GM12891 (cell line): Measurements from ENCODE around the gene SLC9B1.

Experiments
- PAX5 ChIP-seq: IDR thresholded peaks from 2 replicates; pipeline ENCODE4 v1.6.1; 2011; ENCODE audit warnings: low read length, moderate library complexity, mild to moderate bottlenecking; ENCODE audit not compliant: insufficient read depth, severe bottlenecking
- POLR2A ChIP-seq: IDR thresholded peaks from 2 replicates; pipeline ENCODE4 v1.6.1; 2011; ENCODE audit warnings: low read depth, low read length, control low read depth
- POLR2AphosphoS5 ChIP-seq: IDR thresholded peaks from 2 replicates; pipeline ENCODE4 v1.6.1; 2011; ENCODE audit warnings: low read depth, low read length, control low read depth
- POU2F2 ChIP-seq: IDR thresholded peaks from 2 replicates; pipeline ENCODE4 v1.6.1; 2011; ENCODE audit warnings: low read depth, mild to moderate bottlenecking, control low read depth, low read length, moderate library complexity
- SPI1 ChIP-seq: IDR thresholded peaks from 2 replicates; pipeline ENCODE4 v1.6.1; 2011; ENCODE audit warnings: low read depth, low read length, control low read depth
- TAF1 ChIP-seq: IDR thresholded peaks from 2 replicates; pipeline ENCODE4 v1.6.1; 2011; ENCODE audit warnings: low read depth, low read length, control low read depth

DNA sequence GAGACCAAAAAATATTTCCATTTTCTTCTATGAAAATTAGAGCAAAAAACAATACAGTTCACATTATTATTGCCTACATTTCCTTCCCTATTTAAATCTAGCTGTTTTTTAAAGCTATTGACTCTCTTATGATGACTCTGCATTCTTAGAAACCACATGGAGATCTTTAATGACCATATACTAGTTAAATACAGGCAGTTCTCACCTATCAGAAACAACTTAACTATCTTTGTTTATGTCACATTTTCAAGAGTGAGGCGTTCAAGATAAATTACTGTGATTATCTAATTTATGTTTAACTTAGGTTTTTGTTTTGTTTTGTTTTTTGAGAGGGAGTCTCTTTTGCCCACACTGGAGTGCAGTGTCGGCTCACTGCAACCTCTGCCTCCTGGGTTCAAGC is 147.7 kb downstream of the SLC9B1 start:
- TF ChIP-seq POLR2A: no peak
- no peak for TF ChIP-seq TAF1
- no peak for TF ChIP-seq POLR2AphosphoS5
- no peak for TF ChIP-seq POU2F2
- no peak for TF ChIP-seq SPI1
- TF ChIP-seq PAX5: no peak
